Neuronal stem cell (in vitro differentiated cells): ENCODE data around the gene ERCC4.
"Not testable (repeated sequence)": the region's sequence is repeated elsewhere in the genome, so short reads cannot be mapped to it uniquely, and the experiment has no call there.

ENCODE experiments used
- DNase-seq: peaks from one replicate; pipeline ENCODE4 v3.0.0-alpha.2; 2013; ENCODE audit warnings: low spot score
- H2AFZ ChIP-seq: one replicate; pipeline ENCODE4 v1.6.1; 2013; ENCODE audit warnings: mild to moderate bottlenecking, low read length, inconsistent platforms
- H2AK5ac ChIP-seq: 2 replicates; pipeline ENCODE4 v1.6.1; 2013; ENCODE audit warnings: low read depth, mild to moderate bottlenecking, inconsistent platforms, low read length, moderate library complexity, mixed read lengths
- H2BK120ac ChIP-seq: 2 replicates; pipeline ENCODE4 v1.6.1; 2013; ENCODE audit warnings: low read depth, mild to moderate bottlenecking, inconsistent platforms, low read length, moderate library complexity, mixed read lengths
- H2BK12ac ChIP-seq: one replicate; pipeline ENCODE4 v1.6.1; 2013; ENCODE audit warnings: low read length, inconsistent platforms
- H2BK15ac ChIP-seq: 2 replicates; pipeline ENCODE4 v1.6.1; 2013; ENCODE audit warnings: mild to moderate bottlenecking, low read length, inconsistent platforms, mixed read lengths
- H2BK5ac ChIP-seq: one replicate; pipeline ENCODE4 v1.6.1; 2013; ENCODE audit warnings: inconsistent platforms, mild to moderate bottlenecking, low read length, moderate library complexity
- H3K14ac ChIP-seq: one replicate; pipeline ENCODE4 v1.6.1; 2013; ENCODE audit warnings: low read length, inconsistent platforms
- H3K18ac ChIP-seq: 2 replicates; pipeline ENCODE4 v1.6.1; 2013; ENCODE audit warnings: low read length, inconsistent platforms
- H3K23ac ChIP-seq: 2 replicates; pipeline ENCODE4 v1.6.1; 2013; ENCODE audit warnings: low read depth, mild to moderate bottlenecking, mixed read lengths, low read length, inconsistent platforms; ENCODE audit not compliant: poor library complexity
- H3K27ac ChIP-seq: replicated peaks from 3 replicates; pipeline ENCODE4 v1.5.1; 2013; ENCODE audit warnings: low read length, inconsistent platforms
- H3K27me3 ChIP-seq, 3 experiments: 2 replicates each; pipeline ENCODE4 v1.6.1; 2013; ENCODE audit warnings: low read length in 3 of 3, mild to moderate bottlenecking in 2 of 3, inconsistent platforms in 1 of 3, low read depth in 1 of 3, mixed read lengths in 1 of 3, moderate library complexity in 1 of 3; ENCODE audit not compliant: control insufficient read depth in 3 of 3, insufficient read depth in 3 of 3
- H3K36me3 ChIP-seq, 2 donors: replicated peaks in 1 of 2; 2 replicates each; pipeline ENCODE4 v1.6.1; 2013; ENCODE audit warnings: low read length in 2 of 2; ENCODE audit not compliant: control insufficient read depth in 2 of 2, insufficient read depth in 2 of 2
- H3K4ac ChIP-seq: 2 replicates; pipeline ENCODE4 v1.6.1; 2013; ENCODE audit warnings: inconsistent platforms, mild to moderate bottlenecking, low read length, moderate library complexity
- H3K4me1 ChIP-seq, 2 donors: 1 replicate in 1 of 2; 2 replicates in 1 of 2; pipeline ENCODE4 v1.6.1; 2013; ENCODE audit warnings: low read length in 2 of 2, low read depth in 1 of 2; ENCODE audit not compliant: control insufficient read depth in 2 of 2, insufficient read depth in 1 of 2
- H3K4me2 ChIP-seq: one replicate; pipeline ENCODE4 v1.6.1; 2013; ENCODE audit warnings: mild to moderate bottlenecking, low read length, inconsistent platforms; ENCODE audit not compliant: insufficient read depth, poor library complexity, severe bottlenecking
- H3K4me3 ChIP-seq, 2 donors: 2 replicates each; pipeline ENCODE4 v1.5.1; 2013; ENCODE audit warnings: low read length in 2 of 2, mild to moderate bottlenecking in 2 of 2, inconsistent platforms in 1 of 2, moderate library complexity in 1 of 2
- H3K79me1 ChIP-seq: one replicate; pipeline ENCODE4 v1.6.1; 2013; ENCODE audit warnings: low read depth, mild to moderate bottlenecking, inconsistent platforms, low read length, moderate library complexity
- H3K9ac ChIP-seq: one replicate; pipeline ENCODE4 v1.6.1; 2013; ENCODE audit warnings: mild to moderate bottlenecking, low read depth, low read length, inconsistent platforms; ENCODE audit not compliant: poor library complexity
- H3K9me3 ChIP-seq, 2 donors: replicated peaks in 1 of 2; 2 replicates each; pipeline versions ENCODE3 to v1.6.1; 2013; ENCODE audit warnings: low read length in 2 of 2, mild to moderate bottlenecking in 2 of 2, inconsistent platforms in 1 of 2, low read depth in 1 of 2, mixed read lengths in 1 of 2, moderate library complexity in 1 of 2; ENCODE audit not compliant: control insufficient read depth in 2 of 2, insufficient read depth in 1 of 2
- H4K8ac ChIP-seq: one replicate; pipeline ENCODE4 v1.6.1; 2013; ENCODE audit warnings: low read depth, mild to moderate bottlenecking, inconsistent platforms, low read length, moderate library complexity
- H4K91ac ChIP-seq: one replicate; pipeline ENCODE4 v1.6.1; 2013; ENCODE audit warnings: low read length, low read depth, mild to moderate bottlenecking, inconsistent platforms; ENCODE audit not compliant: poor library complexity
- WGBS, 2 donors: extraction: QIAGEN DNeasy Blood & Tissue Kit; methylation state at CpG; one replicate each; pipeline ENCODE4 v1.1.7; 2013; ENCODE audit warnings: missing lambda C conversion rate in 2 of 2, mixed read lengths in 1 of 2; ENCODE audit not compliant: insufficient read length in 2 of 2, insufficient replicate concordance in 1 of 2; ENCODE audit errors: extremely low coverage in 2 of 2; 5-methylcytosine and 5-hydroxymethylcytosine counted together

Gene ERCC4

GRCh38 chr16:13904822-13905221 is 15.1 kb upstream of the ERCC4 start:
- not testable (repeated sequence) for H3K27ac ChIP-seq, H3K4me1 ChIP-seq, H4K8ac ChIP-seq, H3K18ac ChIP-seq, H2BK12ac ChIP-seq, H3K4me2 ChIP-seq, H3K27me3 ChIP-seq, H2AFZ ChIP-seq, H2BK5ac ChIP-seq, H2AK5ac ChIP-seq, H3K9me3 ChIP-seq, H3K36me3 ChIP-seq, H3K9ac ChIP-seq, DNase-seq, H2BK120ac ChIP-seq, H4K91ac ChIP-seq, H3K4ac ChIP-seq, H3K14ac ChIP-seq, H3K79me1 ChIP-seq, H2BK15ac ChIP-seq, H3K23ac ChIP-seq, H3K4me3 ChIP-seq
- no CpG with 5 or more reads among the region's 9 CpGs for WGBS, 2 donors

DNA sequence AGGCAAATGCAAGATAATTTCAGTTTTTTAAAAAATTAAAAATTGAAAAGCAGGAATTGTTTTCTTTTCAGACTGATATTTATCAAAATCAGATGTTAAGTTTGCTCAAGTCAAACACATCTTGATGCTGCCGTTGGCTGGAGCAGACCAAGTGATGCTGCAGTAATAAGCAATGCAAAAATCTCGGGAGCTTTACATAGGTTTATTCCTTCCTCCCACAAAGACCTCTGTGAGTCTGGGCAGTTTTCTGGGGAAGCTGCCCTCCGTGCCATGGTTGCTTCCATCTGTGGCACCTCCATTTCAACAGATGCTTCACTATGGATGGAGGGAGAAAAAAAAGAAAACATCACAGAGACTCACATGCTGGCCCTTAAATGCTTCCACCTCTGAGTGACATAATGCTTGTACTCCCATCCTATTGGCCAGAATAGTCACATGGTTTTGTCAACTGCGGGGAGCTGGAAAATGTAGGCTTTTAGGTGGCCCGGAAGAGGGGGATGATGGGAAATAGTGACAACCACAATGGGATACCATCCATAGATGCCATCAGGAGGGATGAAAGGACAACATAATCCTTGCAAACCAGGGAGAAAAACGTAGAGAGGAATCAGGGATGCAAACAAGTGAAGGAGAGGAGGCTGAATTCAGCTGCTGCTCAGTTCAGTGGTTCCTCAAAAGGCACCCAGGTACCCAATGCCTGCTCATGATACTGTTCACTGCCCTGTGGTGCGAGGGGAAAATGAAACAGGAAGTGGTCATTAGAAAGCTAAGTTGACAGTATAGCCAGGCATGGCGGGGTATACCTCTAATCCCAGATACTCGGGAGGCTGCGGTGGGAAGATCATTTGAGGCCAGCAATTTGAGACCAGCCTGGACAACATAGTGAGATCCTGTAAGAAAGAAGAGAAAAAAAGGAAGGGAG is 13.5 kb upstream of the ERCC4 start:
- Histone ChIP-seq H3K4me2 (no peak overlapping the region), H2BK15ac (no peak overlapping the region), H2AK5ac (no peak overlapping the region), H3K9ac (no peak overlapping the region), H4K91ac (no peak overlapping the region), H3K4me3 (no peak overlapping the region), H2BK5ac (no peak overlapping the region), H3K4ac (no peak overlapping the region), H3K27me3 (no peaks in the 10 kb centered on the region), H3K14ac (no peak overlapping the region), H2BK12ac (no peak overlapping the region), H3K79me1 (no peaks in the 10 kb centered on the region), H3K9me3 (peaks cover 0 to 2% of the 10 kb centered on the region in 2 donors), H3K27ac (no peak overlapping the region), H3K36me3 (no peaks in the 10 kb centered on the region), H4K8ac (no peak overlapping the region), H3K18ac (no peak overlapping the region), H2AFZ (no peak overlapping the region), H3K23ac (no peak overlapping the region), H3K4me1 (no peaks in the 10 kb centered on the region), H2BK120ac (no peak overlapping the region)
- WGBS, 2 donors, result no CpG with 5 or more reads among the region's 10 CpGs
- DNase-seq, result no peak

DNA sequence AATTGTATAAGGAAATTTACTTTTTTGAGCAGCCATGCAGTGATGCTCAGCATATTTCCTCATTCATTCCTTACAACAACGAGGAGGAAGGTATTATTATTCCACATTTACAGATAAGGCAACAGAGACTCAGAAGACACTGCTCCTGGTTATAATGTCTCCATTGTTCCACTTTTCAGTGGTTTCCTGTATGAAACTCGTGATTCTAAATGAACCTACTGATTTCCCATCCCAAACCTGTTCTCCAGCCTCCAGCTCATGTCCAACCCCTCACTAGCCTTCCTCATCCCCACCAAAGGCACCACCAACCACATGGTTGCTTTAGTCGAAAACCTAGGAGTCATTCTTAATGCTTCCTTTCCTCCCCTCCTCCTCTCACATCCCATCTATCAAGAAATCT is 12.5 kb upstream of the ERCC4 start:
- Histone ChIP-seq H3K4me2 (no peak overlapping the region), H4K8ac (no peak overlapping the region), H3K27me3 (no peaks in the 10 kb centered on the region), H3K14ac (no peak overlapping the region), H3K4me1 (no peaks in the 10 kb centered on the region), H2AK5ac (no peak overlapping the region), H2BK12ac (no peak overlapping the region), H3K79me1 (no peaks in the 10 kb centered on the region), H3K9ac (no peak overlapping the region), H3K4ac (no peak overlapping the region), H4K91ac (no peak overlapping the region), H3K4me3 (no peak overlapping the region), H3K27ac (no peak overlapping the region), H3K36me3 (no peaks in the 10 kb centered on the region), H3K18ac (no peak overlapping the region), H2BK5ac (no peak overlapping the region), H2BK120ac (no peak overlapping the region), H3K9me3 (peaks cover 0 to 1% of the 10 kb centered on the region in 2 donors), H3K23ac (no peak overlapping the region), H2BK15ac (no peak overlapping the region), H2AFZ (no peak overlapping the region)
- WGBS, 2 donors, result no CpG with 5 or more reads among the region's 3 CpGs
- DNase-seq, result no peak

- no CpG with 5 or more reads among the region's 7 CpGs for WGBS, 2 donors
- Histone ChIP-seq H3K14ac (no peak overlapping the region), H3K23ac (no peak overlapping the region), H3K9me3 (peaks cover 0 to 4% of the 10 kb centered on the region in 2 donors), H3K36me3 (no peaks in the 10 kb centered on the region), H3K18ac (no peak overlapping the region), H4K8ac (no peak overlapping the region), H3K79me1 (no peaks in the 10 kb centered on the region), H3K9ac (no peak overlapping the region), H3K4ac (no peak overlapping the region), H3K4me1 (no peaks in the 10 kb centered on the region), H2AFZ (no peak overlapping the region), H4K91ac (no peak overlapping the region), H2BK15ac (no peak overlapping the region), H3K4me2 (no peak overlapping the region), H3K4me3 (no peak overlapping the region), H2BK5ac (no peak overlapping the region), H2BK120ac (no peak overlapping the region), H3K27ac (no peak overlapping the region), H2AK5ac (no peak overlapping the region), H3K27me3 (no peaks in the 10 kb centered on the region), H2BK12ac (no peak overlapping the region)
- DNase-seq, result no peak
Observed at GRCh38 chr16:13909069-13909468, 10.9 kb upstream of the ERCC4 start.
